ENCODE data around the gene TMEM60. TPM values are rescaled to one million over a fixed set of nuclear protein-coding genes. Genes with fewer than 3 reads are reported as not detected.

TMEM60 gene
- total RNA-seq, 1 experiment from 2014 or later = 19.6 TPM

DNA sequence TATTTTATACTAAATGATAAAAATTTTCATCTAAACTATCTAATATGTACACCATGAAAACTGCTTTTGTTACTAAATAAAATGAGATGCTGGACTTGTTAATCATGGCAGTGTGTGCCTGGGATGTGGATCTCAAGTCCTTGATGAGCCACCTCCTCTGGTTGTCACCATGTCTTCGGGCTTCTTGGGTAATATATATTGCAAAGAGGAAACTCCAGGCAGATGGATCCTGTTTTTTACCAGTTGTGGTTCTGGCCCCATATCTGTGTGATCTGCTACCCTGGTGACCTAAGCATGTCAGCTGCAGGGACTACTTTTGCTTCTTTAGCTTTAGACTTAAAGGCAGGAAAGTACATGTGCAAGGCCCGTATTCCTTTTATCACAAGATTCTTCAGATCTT is 46.2 kb downstream of the TMEM60 start:
- DNase-seq = no peak
- Histone ChIP-seq H3K4me1 (peaks cover 10% of the 10 kb centered on the region; the same call in 1 of the 2 replicates), H3K36me3 (ENCODE audit: control insufficient read depth, insufficient read depth, low read length) (no peaks in the 10 kb centered on the region), H3K4me3 (ENCODE audit: low read depth, low read length) (no peak overlapping the region), H3K27me3 (replicated peaks; ENCODE audit: control insufficient read depth, insufficient read depth, low read length) (no peaks in the 10 kb centered on the region), H3K9me3 (no peaks in the 10 kb centered on the region)
- TF ChIP-seq, protein P1, sequence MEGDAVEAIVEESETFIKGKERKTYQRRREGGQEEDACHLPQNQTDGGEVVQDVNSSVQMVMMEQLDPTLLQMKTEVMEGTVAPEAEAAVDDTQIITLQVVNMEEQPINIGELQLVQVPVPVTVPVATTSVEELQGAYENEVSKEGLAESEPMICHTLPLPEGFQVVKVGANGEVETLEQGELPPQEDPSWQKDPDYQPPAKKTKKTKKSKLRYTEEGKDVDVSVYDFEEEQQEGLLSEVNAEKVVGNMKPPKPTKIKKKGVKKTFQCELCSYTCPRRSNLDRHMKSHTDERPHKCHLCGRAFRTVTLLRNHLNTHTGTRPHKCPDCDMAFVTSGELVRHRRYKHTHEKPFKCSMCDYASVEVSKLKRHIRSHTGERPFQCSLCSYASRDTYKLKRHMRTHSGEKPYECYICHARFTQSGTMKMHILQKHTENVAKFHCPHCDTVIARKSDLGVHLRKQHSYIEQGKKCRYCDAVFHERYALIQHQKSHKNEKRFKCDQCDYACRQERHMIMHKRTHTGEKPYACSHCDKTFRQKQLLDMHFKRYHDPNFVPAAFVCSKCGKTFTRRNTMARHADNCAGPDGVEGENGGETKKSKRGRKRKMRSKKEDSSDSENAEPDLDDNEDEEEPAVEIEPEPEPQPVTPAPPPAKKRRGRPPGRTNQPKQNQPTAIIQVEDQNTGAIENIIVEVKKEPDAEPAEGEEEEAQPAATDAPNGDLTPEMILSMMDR (IDR thresholded peaks at IDR 0.05; ENCODE audit: insufficient read depth in 1 of 2, low read depth in 1 of 2, low read length in 1 of 2, severe bottlenecking in 1 of 2, unreplicated experiment in 1 of 2) = no peak
- Mint-ChIP-seq H3K36me3 (ENCODE audit: insufficient read depth, unreplicated experiment) (peaks cover 26% of the 10 kb centered on the region), H3K4me3 (ENCODE audit: unreplicated experiment) (no peak overlapping the region), H3K4me1 (ENCODE audit: low read depth, unreplicated experiment) (no peaks in the 10 kb centered on the region), H3K27me3 (ENCODE audit: insufficient read depth, unreplicated experiment) (no peaks in the 10 kb centered on the region), H3K9me3 (ENCODE audit: unreplicated experiment) (no peaks in the 10 kb centered on the region), H3K27ac (ENCODE audit: unreplicated experiment) (no peak overlapping the region)
- POLR2A ChIA-PET = no interaction called here
- no TSS peak for BruUV-seq (replicated peaks)
- CTCF ChIA-PET = no interaction called here
- intact Hi-C loops (cut with micrococcal nuclease; ENCODE audit: unreplicated experiment) = no loop called here

DNA sequence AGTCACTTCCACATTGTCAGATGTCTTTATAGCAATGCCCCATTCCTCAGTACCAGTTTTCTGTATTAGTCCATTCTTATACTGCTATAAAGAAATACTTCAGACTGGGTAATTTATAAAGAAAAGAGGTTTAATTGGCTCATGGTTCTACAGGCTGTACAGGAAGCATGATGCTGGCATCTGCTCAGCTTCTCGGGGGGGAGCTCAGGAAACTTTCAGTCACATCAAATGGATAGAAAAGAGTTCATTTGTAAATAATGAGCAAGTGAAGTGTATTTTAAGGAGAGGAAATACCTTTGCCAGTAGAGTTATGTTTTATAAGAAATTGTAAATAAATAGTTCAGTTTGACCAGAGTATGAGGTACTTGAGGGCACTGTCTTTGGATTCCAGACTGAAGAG is 50.5 kb downstream of the TMEM60 start:
- Mint-ChIP-seq H3K4me3 (ENCODE audit: unreplicated experiment) (no peak overlapping the region), H3K9me3 (ENCODE audit: unreplicated experiment) (no peaks in the 10 kb centered on the region), H3K36me3 (ENCODE audit: insufficient read depth, unreplicated experiment) (peaks cover 39% of the 10 kb centered on the region), H3K27me3 (ENCODE audit: insufficient read depth, unreplicated experiment) (no peaks in the 10 kb centered on the region), H3K4me1 (ENCODE audit: low read depth, unreplicated experiment) (peaks cover 7% of the 10 kb centered on the region), H3K27ac (ENCODE audit: unreplicated experiment) (no peak overlapping the region)
- H3K4me3 ChIP-seq (ENCODE audit: low read depth, low read length) = no peak overlapping the region
- ChIA-PET CTCF (interaction anchor here (1.3 kb wide), 1 partner anchor 50 kb away, joined by 5 read pairs; no protein-coding TSS in a partner anchor), POLR2A (no interaction called here)
- no peaks in the 10 kb centered on the region for H3K9me3 ChIP-seq
- no peaks in the 10 kb centered on the region; the same call in none of the 2 replicates for H3K36me3 ChIP-seq (ENCODE audit: control insufficient read depth, insufficient read depth, low read length)
- H3K27me3 ChIP-seq (replicated peaks; ENCODE audit: control insufficient read depth, insufficient read depth, low read length) = no peaks in the 10 kb centered on the region
- BruUV-seq (replicated peaks) = no TSS peak
- peaks cover 15% of the 10 kb centered on the region; the same call in 1 of the 2 replicates for H3K4me1 ChIP-seq
- DNase-seq = no peak
- intact Hi-C loops (cut with micrococcal nuclease; ENCODE audit: unreplicated experiment) = no loop called here
- TF ChIP-seq, protein P1 (IDR thresholded peaks at IDR 0.05; ENCODE audit: insufficient read depth in 1 of 2, low read depth in 1 of 2, low read length in 1 of 2, severe bottlenecking in 1 of 2, unreplicated experiment in 1 of 2) = no peak

DNA sequence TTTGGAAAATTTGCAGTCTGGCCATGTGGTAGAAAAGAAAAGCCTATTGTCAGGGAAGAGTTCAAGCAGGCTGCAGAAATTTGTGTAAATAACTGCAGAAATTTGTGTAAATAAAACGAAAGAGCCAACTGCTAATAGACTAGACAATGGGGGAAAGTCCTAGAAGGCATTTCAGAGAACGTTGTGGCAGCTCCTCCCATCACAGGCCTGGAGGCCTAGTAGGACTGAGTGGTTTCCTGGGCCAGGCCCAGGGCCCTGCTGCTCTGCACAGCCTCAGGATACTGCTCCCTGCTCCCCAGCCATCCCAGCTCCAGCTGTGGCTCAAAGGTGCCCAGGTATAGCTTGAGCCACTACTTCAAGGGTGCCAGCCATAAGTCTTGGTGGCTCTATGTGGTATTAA is 51.1 kb downstream of the TMEM60 start:
- no TSS peak for BruUV-seq (replicated peaks)

More for the DNA sequence above, 51.1 kb downstream of the TMEM60 start:
- H3K9me3 ChIP-seq = no peaks in the 10 kb centered on the region
- H3K27ac Mint-ChIP-seq (ENCODE audit: unreplicated experiment) = no peak overlapping the region
- intact Hi-C loops (cut with micrococcal nuclease; ENCODE audit: unreplicated experiment) = no loop called here
- H3K27me3 Mint-ChIP-seq (ENCODE audit: insufficient read depth, unreplicated experiment) = no peaks in the 10 kb centered on the region
- H3K4me3 ChIP-seq (ENCODE audit: low read depth, low read length) = no peak overlapping the region
- no peaks in the 10 kb centered on the region; the same call in none of the 2 replicates for H3K36me3 ChIP-seq (ENCODE audit: control insufficient read depth, insufficient read depth, low read length)
- H3K36me3 Mint-ChIP-seq (ENCODE audit: insufficient read depth, unreplicated experiment) = peaks cover 39% of the 10 kb centered on the region
- ChIA-PET POLR2A (no interaction called here), CTCF (interaction anchor here (1.3 kb wide), 1 partner anchor 50 kb away, joined by 5 read pairs; no protein-coding TSS in a partner anchor)
- no peaks in the 10 kb centered on the region for H3K9me3 Mint-ChIP-seq (ENCODE audit: unreplicated experiment)
- H3K4me3 Mint-ChIP-seq (ENCODE audit: unreplicated experiment) = no peak overlapping the region
- H3K4me1 Mint-ChIP-seq (ENCODE audit: low read depth, unreplicated experiment) = peaks cover 7% of the 10 kb centered on the region
- H3K4me1 ChIP-seq = peaks cover 15% of the 10 kb centered on the region; the same call in 1 of the 2 replicates
- no peaks in the 10 kb centered on the region for H3K27me3 ChIP-seq (replicated peaks; ENCODE audit: control insufficient read depth, insufficient read depth, low read length)
- no peak for DNase-seq
- TF ChIP-seq, protein P1 (IDR thresholded peaks at IDR 0.05; ENCODE audit: insufficient read depth in 1 of 2, low read depth in 1 of 2, low read length in 1 of 2, severe bottlenecking in 1 of 2, unreplicated experiment in 1 of 2) = no peak
